Spleen (tissue), 11 donors: Measurements from ENCODE around the gene LRRC59. TPM values are rescaled to one million over a fixed set of nuclear protein-coding genes. Genes with fewer than 3 reads are reported as not detected.
A peak's percentile ranks its signal among the peaks of the same experiment; 100 is the strongest.

Experiments
- DNase-seq: peaks from one replicate; pipeline ENCODE4 v3.0.0-alpha.2; 2020
- H3K27ac ChIP-seq, 8 donors: fragments of 200-600 bp; sonication (generic) in 7 of 8; 1 replicate in 4 of 8; 2 replicates in 4 of 8; pipeline versions ENCODE4 v1.5.0 to v1.8.0; 2016 to 2021; ENCODE audit warnings: inconsistent platforms in 4 of 8, mild to moderate bottlenecking in 4 of 8, moderate library complexity in 1 of 8
- H3K27me3 ChIP-seq, 7 donors: fragments of 200-600 bp; sonication (generic) in 6 of 7; replicated peaks in 1 of 7; 1 replicate in 4 of 7; 2 replicates in 3 of 7; pipeline versions ENCODE4 v1.5.0 to v1.8.0; 2016 to 2021; ENCODE audit warnings: inconsistent platforms in 3 of 7, mild to moderate bottlenecking in 1 of 7
- H3K36me3 ChIP-seq, 6 donors: fragments of 200-600 bp; sonication (generic) in 5 of 6; 1 replicate in 4 of 6; 2 replicates in 2 of 6; pipeline versions ENCODE4 v1.5.0 to v1.8.0; 2016 to 2021; ENCODE audit warnings: inconsistent platforms in 2 of 6
- H3K4me1 ChIP-seq, 6 donors: fragments of 200-600 bp; sonication (generic) in 5 of 6; 1 replicate in 3 of 6; 2 replicates in 3 of 6; pipeline versions ENCODE4 v1.5.0 to v1.8.0; 2016 to 2021; ENCODE audit warnings: inconsistent platforms in 3 of 6
- H3K4me3 ChIP-seq, 8 donors: fragments of 200-600 bp; sonication (generic) in 7 of 8; 1 replicate in 4 of 8; 2 replicates in 4 of 8; pipeline versions ENCODE4 v1.5.0 to v1.8.0; 2016 to 2021; ENCODE audit warnings: inconsistent platforms in 4 of 8, mild to moderate bottlenecking in 4 of 8, moderate library complexity in 2 of 8
- H3K9me3 ChIP-seq, 8 donors: fragments of 200-600 bp; sonication (generic) in 7 of 8; 1 replicate in 4 of 8; 2 replicates in 4 of 8; pipeline versions ENCODE4 v1.5.0 to v1.8.0; 2016 to 2021; ENCODE audit warnings: inconsistent platforms in 4 of 8
- CTCF ChIP-seq, 11 experiments: fragments of 200-600 bp in 7 of 11; fragments of 450-650 bp in 4 of 11; sonication (generic) in 4 of 11; IDR thresholded peaks in 8 of 11; conservative IDR thresholded peaks in 3 of 11; 1 replicate in 7 of 11; 2 replicates in 4 of 11; pipeline versions ENCODE4 v1.4.0 to v1.8.0; 2016 to 2021; ENCODE audit warnings: antibody characterized with exemption in 11 of 11, inconsistent platforms in 4 of 11, mild to moderate bottlenecking in 1 of 11
- POLR2A ChIP-seq, 3 donors: fragments of 450-650 bp; IDR thresholded peaks; one replicate each; pipeline ENCODE4 v1.5.1; 2017; ENCODE audit warnings: antibody characterized with exemption in 3 of 3, mild to moderate bottlenecking in 1 of 3
- POLR2AphosphoS5 ChIP-seq, 3 donors: sonication (generic); formaldehyde crosslinking; IDR thresholded peaks; one replicate each; pipeline ENCODE4 v1.5.1; 2017; ENCODE audit warnings: antibody characterized with exemption in 3 of 3
- WGBS, 5 donors: extraction: QIAGEN DNeasy Blood & Tissue Kit in 3 of 5; methylation state at CpG; one replicate each; pipeline versions ENCODE4 v1.1.5 to v1.1.7; 2013 to 2018; 5-methylcytosine and 5-hydroxymethylcytosine counted together
- intact Hi-C: fragments of 100-400 bp; cut with DNase I; formaldehyde crosslinking; loops from one replicate; pipeline ENCODE4 v1.15.0; 2023; ENCODE audit warnings: low total_unique reads
- polyA plus RNA-seq, 3 donors: library from polyadenylated mRNA; stranded (reverse); fragments of 200-250 nt; gene quantifications; one replicate each; pipeline ENCODE4 v1.2.1, GENCODE V29; 2013
- total RNA-seq, 7 donors: library from RNA; depleted of rRNA in 3 of 7; stranded (reverse); fragments of >200 nt in 3 of 7; fragmentation: NEBNext Ultra II Directional in 4 of 7; extraction: Animal tissue kit (Norgen Biotek cat#: 25700) in 4 of 7; gene quantifications; one replicate each; pipeline versions ENCODE4 v1.1.0 to v1.2.1, GENCODE V29; 2016 to 2021
- donor health status: healthy with polysubstance abuse.
- donor health status: DM: no; HTN: no; CAD: no; lungs with moderate emphysema.
- donor health status: DM: no; HTN: no; CAD: no.
- donor health status: Bipolar disorder and iron deficiency.
- donor health status: healthy.
- donor health status: DM: no; HTN: no; CAD: no.
- donor health status: DM: yes; HTN: yes; CAD: no.

Gene LRRC59
- total and polyA plus RNA-seq, 10 donors, result 12.5 to 71.3 (median 46.1) TPM

GRCh38 chr17:50389534-50389933 lies 7.8 kb downstream of the LRRC59 start:
- no peak for DNase-seq
- Histone ChIP-seq H3K36me3 (peaks cover 8 to 100% (median 98%) of the 10 kb centered on the region in 6 donors), H3K4me3 (no peak overlapping the region), H3K4me1 (peaks cover 0 to 30% (median 5%) of the 10 kb centered on the region in 6 donors), H3K27ac (no peak overlapping the region), H3K9me3 (no peaks in the 10 kb centered on the region), H3K27me3 (no peaks in the 10 kb centered on the region)
- TF ChIP-seq CTCF (IDR thresholded peaks at IDR 0.05 in 8 of 11, conservative IDR thresholded peaks at IDR 0.05 in 3 of 11) (no peak), POLR2AphosphoS5 (IDR thresholded peaks at IDR 0.05) (no peak), POLR2A (IDR thresholded peaks at IDR 0.05) (no peak)
- 94 to 99% (median 97%) methylated on average over 6 of the region's 6 CpGs for whole genome bisulfite sequencing, 5 donors
- intact Hi-C loops, result no loop called here

GRCh38 chr17:50388728-50389127 lies 8.6 kb downstream of the LRRC59 start:
- H3K4me3 ChIP-seq, result no peak overlapping the region
- H3K36me3 ChIP-seq, result peaks cover 12 to 100% (median 98%) of the 10 kb centered on the region in 6 donors
- TF ChIP-seq POLR2A (IDR thresholded peaks at IDR 0.05) (no peak), CTCF (IDR thresholded peaks at IDR 0.05 in 8 of 11, conservative IDR thresholded peaks at IDR 0.05 in 3 of 11) (no peak), POLR2AphosphoS5 (IDR thresholded peaks at IDR 0.05) (no peak)
- DNase-seq, result no peak
- 95 to 100% (median 97%) methylated on average over 3 of the region's 3 CpGs for WGBS, 5 donors
- peaks cover 0 to 23% (median 1%) of the 10 kb centered on the region in 6 donors for H3K4me1 ChIP-seq
- no peaks in the 10 kb centered on the region for H3K27me3 ChIP-seq
- intact Hi-C loops, result no loop called here
- no peaks in the 10 kb centered on the region for H3K9me3 ChIP-seq
- H3K27ac ChIP-seq, result no peak overlapping the region

- Histone ChIP-seq H3K4me3 (no peak overlapping the region), H3K4me1 (peaks cover 0 to 12% (median 0%) of the 10 kb centered on the region in 6 donors), H3K27me3 (no peaks in the 10 kb centered on the region), H3K9me3 (no peaks in the 10 kb centered on the region), H3K36me3 (peaks cover 15 to 100% (median 99%) of the 10 kb centered on the region in 6 donors), H3K27ac (no peak overlapping the region)
- TF ChIP-seq POLR2A (IDR thresholded peaks at IDR 0.05) (no peak), POLR2AphosphoS5 (IDR thresholded peaks at IDR 0.05) (no peak), CTCF (IDR thresholded peaks at IDR 0.05 in 8 of 11, conservative IDR thresholded peaks at IDR 0.05 in 3 of 11) (no peak)
- DNase-seq, result no peak
- intact Hi-C loops, result no loop called here
- 70 to 86% (median 83%) methylated on average over 3 of the region's 3 CpGs for WGBS, 5 donors
Observed at GRCh38 chr17:50386510-50386909, 10.8 kb downstream of the LRRC59 start.

GRCh38 chr17:50382931-50383330 lies 14.4 kb downstream of the LRRC59 start:
- intact Hi-C loops, result no loop called here

More at GRCh38 chr17:50382931-50383330, 14.4 kb downstream of the LRRC59 start:
- Histone ChIP-seq H3K27me3 (no peaks in the 10 kb centered on the region), H3K9me3 (no peaks in the 10 kb centered on the region), H3K36me3 (peaks cover 15 to 94% (median 80%) of the 10 kb centered on the region in 6 donors), H3K4me1 (no peaks in the 10 kb centered on the region), H3K27ac (no peak overlapping the region), H3K4me3 (no peak overlapping the region)
- peak in 1 of 3 donors; percentile 48 for TF ChIP-seq POLR2AphosphoS5 (IDR thresholded peaks at IDR 0.05)
- TF ChIP-seq CTCF (IDR thresholded peaks at IDR 0.05 in 8 of 11, conservative IDR thresholded peaks at IDR 0.05 in 3 of 11), result no peak
- TF ChIP-seq POLR2A (IDR thresholded peaks at IDR 0.05), result no peak
- 94 to 98% (median 95%) methylated on average over 10 to 12 of the region's 12 CpGs for WGBS, 5 donors
- peak; percentile 42 for DNase-seq
